ENCODE measurements around the gene MYH16.
"Not testable (repeated sequence)": the region's sequence is repeated elsewhere in the genome, so short reads cannot be mapped to it uniquely, and the experiment has no call there.

The MYH16 gene

GRCh38 chr7:99272476-99273045, at the start of gene MYH16:
Gene MYH16 (plus strand): TSS chr7:99272839.
- no peak for DNase-seq (ENCODE audit: low read depth)

DNA sequence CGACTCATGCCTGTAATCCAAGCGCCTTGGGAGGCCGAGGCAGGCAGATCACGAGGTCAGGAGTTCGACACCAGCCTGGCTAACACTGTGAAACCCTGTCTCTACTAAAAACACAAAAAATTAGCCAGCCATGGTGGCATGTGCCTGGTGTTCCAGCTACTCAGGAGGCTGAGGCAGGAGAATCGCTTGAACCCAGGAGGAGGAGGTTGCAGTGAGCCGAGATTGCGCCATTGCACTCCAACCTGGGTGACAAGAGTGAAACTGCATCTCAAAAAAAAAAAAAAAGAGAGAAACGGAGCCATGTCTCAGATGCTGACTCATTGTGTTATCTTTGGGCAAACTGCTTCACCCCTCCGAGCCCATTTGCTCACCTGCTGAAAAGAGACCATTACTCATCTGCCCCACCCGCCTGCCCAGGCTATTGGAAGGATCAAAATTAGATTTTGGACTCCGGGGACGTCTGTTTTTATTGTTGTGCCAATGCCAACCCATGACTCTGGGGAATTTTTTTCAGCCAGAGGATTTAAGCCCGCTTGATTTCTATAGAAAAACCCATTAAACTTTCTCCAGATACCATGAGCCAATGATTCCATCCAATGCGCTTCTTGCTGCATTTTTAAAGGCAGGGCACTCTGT, 48.3 kb upstream of the MYH16 start:
- DNase-seq (ENCODE audit: low read depth) = not testable (repeated sequence)

- DNase-seq (ENCODE audit: low read depth) = no peak
Measured at GRCh38 chr7:99224899-99225265, 47.8 kb upstream of the MYH16 start.

- no peak for DNase-seq (ENCODE audit: low read depth)
Measured at GRCh38 chr7:99229234-99229633, 43.4 kb upstream of the MYH16 start.

DNA sequence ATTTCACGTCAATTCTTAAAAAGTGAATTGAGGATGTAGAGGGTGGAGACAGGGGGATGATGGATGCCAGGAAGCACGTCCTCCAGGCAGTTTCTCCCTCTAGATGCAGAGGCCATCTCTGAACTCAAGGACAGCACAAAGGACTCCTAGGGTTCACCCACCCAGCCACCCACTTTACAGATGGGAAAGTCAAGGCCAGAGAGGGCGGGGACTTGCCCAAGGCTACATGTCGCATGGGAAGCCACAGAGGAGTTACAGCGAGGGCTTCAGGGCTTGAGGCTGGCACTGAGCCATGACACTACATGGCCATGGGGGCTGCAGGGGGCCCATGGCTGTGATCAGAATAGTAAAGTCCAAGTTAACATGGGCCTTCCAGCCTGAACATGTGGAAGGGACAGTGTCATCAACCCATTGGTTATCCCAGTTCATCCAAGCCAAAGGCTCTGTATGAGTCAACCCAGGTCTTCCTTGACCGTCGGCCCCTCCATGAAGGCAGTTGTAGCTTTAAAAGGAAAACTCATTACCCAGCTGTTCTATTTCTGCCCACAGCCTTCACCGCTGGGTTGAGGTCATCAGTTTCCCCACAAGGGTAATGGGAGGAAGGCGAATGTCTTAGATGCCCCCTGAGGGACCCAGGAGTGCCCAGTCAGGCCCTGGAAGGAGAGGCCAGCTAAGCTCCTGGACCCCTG, 40.4 kb upstream of the MYH16 start:
- no peak for DNase-seq (ENCODE audit: low read depth)

DNA sequence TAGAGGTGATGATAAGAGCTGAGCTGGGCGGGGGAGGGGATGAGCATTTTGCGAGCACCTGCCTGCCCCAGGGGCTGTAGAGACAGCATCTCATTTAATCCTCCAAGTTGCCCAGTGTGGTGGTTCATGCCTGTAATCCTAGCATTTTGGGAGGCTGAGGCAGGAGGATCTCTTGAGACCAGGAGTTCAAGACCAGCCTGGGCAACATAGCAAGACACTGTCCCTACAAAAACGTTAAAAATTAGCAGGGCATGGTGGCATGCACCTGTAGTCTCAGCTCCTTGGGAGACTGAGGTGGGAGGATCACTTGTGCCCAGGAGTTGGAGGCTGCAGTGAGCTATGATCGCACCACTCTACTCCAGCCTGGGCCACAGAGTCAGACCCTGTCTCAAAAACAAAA, 39.7 kb upstream of the MYH16 start:
- DNase-seq (ENCODE audit: low read depth) = not testable (repeated sequence)

DNA sequence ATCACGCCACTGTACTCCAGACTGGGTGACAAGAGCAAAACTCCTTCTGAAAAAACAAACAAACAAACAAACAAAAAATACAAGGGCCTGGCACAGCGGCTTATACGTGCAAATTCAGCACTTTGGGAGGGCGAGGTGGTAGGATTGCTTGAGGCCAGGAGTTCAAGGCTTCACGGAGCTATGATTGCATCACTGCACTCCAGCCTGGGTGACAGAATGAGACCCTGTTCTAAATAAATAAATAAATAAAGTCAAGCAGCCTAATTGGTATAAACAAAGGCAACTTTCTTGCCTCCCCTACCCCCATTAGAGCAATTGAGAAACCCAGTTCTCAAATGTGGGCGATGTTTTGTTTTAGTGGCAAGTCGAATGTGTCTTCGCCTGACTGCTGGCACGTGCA, 38.5 kb upstream of the MYH16 start:
- DNase-seq (ENCODE audit: low read depth) = no peak

DNA sequence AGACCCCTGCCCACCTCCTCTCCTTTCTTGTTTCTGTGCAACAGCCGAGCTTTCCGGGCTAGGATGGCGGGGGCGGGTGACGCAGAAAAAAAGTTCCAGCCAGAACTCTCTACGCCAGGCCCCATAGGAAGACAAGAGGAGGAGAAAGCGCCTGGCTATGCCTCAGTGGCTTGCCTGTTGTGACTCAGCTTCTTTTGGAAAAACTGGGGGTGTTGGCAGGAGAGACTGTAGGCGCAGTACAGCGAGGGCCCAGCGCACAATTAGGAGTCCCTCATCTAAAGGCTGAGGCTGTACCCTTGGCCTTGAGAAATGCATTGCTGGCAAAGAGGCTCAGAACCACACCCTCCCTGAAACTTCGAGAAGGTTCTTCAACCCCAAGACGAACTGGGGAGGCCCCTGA, 36.7 kb upstream of the MYH16 start:
- no peak for DNase-seq (ENCODE audit: low read depth)

DNA sequence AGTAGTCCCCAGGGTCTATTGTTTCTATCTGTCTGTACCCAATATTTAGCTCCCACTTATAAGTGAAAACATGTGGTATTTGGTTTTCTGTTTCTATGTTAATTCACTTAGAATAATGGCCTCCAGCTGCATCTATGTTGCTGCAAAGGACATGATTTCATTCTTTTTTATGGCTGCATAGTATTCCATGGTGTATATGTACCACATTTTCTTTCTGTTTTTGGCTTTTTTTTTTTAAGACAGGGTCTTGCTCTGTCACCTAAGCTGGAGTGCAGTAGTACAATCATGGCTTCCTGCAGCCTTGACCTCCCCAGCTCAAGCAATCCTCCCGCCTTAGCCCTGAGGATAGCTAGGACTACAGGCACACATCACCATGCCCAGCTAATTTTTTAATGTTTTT, 34.8 kb upstream of the MYH16 start:
- DNase-seq (ENCODE audit: low read depth) = not testable (repeated sequence)

GRCh38 chr7:99238558-99239341, 33.9 kb upstream of the MYH16 start:
- DNase-seq (ENCODE audit: low read depth) = no peak

- no peak for DNase-seq (ENCODE audit: low read depth)
Measured at GRCh38 chr7:99242682-99243081, 30.0 kb upstream of the MYH16 start.

- no peak for DNase-seq (ENCODE audit: low read depth)
Measured at GRCh38 chr7:99243751-99244337, 28.8 kb upstream of the MYH16 start.

DNA sequence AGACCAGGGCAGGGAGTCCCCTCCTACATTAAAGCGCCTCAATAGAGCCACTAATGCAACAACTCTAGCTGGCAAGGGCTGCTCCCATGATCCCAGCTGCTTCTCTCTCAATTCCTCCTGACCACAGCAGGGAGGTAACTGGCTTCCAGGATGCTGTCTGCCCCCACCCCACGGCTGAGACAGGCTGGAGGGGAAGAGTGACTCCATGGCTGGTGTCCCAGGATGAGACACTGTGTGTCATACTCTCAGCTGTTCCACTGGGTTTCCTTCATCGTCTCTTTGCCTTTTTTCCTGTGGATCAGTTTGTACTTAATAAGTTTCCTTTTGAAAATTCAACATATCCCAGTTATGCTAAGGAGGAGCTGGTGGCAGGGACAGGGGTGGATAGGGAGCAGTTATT, 27.7 kb upstream of the MYH16 start:
- DNase-seq (ENCODE audit: low read depth) = no peak

GRCh38 chr7:99248391-99249095, 24.1 kb upstream of the MYH16 start:
- DNase-seq (ENCODE audit: low read depth) = no peak

- DNase-seq (ENCODE audit: low read depth) = no peak
Measured at GRCh38 chr7:99249985-99250575, 22.6 kb upstream of the MYH16 start.

DNA sequence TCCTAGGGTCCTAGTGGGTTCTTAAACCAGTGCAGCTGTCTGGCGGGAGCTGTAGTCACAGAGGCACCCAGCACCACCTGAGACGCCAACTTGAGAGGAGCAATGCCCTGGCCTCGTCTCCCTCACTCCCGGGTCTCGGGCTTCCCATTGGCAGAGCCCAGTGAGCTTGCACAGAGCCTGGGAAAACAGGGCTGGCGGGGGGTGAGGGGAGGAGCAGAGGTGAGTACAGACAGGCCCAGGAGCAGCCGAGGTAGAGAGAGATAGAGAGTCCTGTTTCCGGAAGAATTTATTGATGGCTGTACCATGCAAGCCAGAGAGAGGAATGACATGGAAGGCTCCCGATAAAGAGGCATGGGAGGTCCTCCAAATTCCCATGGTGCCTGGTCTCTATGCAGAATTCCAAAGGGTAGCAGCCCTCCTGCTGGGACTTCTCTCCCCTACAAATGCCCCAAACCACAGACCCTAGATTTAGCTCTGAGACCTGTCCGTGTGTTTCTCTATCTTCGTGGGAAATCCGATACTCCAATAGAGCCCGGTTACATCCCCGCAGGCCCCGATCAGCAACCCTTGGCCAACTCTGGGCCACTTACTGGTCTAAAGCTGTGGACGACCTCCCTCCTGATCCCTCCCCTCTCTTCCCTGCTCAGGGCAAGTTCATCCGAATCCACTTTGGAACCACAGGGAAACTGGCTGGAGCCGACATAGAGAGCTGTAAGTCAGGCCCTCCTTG, 20.3 kb upstream of the MYH16 start:
- no peak for DNase-seq (ENCODE audit: low read depth)

GRCh38 chr7:99253369-99253768, 19.3 kb upstream of the MYH16 start:
- DNase-seq (ENCODE audit: low read depth) = no peak

DNA sequence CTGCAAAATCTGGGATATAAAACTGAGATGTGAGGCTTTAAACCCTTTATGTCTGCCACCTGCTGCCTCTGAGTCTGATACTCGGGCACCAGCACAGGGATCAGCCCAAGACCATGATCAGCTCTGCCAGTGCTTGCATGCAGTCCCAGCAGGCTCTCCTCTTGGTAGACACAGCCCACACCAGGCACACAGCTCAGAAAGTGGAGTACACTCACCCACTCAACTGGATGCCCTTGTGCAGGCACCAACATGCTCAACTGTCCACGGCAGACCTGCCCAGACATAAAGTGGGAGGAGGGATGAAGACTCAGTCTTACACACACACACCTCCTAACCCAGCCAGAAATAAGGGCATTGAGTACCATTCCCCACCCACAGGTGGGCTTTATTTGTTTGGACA, 18.2 kb upstream of the MYH16 start:
- DNase-seq (ENCODE audit: low read depth) = no peak

GRCh38 chr7:99255463-99255862, 17.2 kb upstream of the MYH16 start:
- DNase-seq (ENCODE audit: low read depth) = no peak

GRCh38 chr7:99257065-99257464, 15.6 kb upstream of the MYH16 start:
- no peak for DNase-seq (ENCODE audit: low read depth)

DNA sequence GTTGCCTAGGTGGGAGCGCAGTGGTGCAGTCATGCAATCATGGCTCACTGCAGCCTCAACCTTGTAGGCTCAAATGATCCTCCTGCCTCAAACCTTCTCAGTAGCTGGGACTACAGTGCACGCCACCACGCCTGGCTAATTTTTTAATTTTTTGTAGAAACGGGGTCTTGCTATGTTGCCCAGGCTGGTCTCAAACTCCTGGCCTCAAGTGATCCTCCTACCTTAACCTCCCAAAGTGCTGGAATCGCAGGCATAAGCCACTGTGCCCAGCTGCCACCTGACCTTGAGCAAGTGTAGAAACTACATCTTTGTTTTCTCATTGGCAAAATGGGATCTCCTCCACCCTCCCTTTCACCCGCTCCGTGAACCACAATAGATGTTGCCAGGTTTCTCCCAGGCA, 15.0 kb upstream of the MYH16 start:
- DNase-seq (ENCODE audit: low read depth) = no peak

All from stimulated activated CD8-positive, alpha-beta memory T cell treated with anti-CD3 and anti-CD28 coated beads, Interleukin-15, amount 100 ng/mL, for 1 hour (primary cell).